Measurements from ENCODE around the gene LIPJ.

The LIPJ gene, protein sequence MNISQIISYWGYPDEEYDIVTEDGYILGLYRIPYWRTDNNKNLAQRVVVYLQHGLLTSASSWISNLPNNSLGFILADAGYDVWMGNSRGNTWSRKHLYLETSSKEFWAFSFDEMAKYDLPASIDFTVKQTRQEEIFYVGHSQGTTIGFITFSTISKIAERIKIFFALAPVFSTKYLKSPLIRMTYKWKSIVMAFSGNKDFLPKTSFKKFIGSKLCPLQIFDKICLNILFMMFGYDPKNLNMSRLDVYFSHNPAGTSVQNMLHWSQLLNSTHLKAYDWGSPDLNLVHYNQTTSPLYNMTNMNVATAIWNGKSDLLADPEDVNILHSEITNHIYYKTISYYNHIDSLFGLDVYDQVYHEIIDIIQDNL

DNA sequence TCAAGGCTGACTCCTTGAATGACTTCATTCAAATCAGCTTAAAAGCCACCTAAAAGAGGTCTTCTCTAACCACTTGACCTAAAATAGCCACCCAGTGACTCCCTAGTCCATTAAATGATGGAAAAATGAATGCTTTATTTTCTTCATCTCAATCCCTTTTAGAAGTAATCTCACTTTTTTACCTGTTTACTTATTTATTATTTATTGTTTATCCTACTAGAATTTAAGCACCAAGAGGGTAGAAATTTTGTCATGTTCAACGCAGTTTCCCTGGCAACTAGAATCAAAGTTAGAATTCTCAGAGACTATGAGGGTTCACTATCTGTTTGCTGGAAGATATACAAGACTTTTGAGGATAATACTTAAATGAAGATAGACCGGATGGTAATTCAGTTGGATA lies at the start of gene LIPJ:
TSS of gene LIPJ (plus strand) at position 301 of the 400 bp plus-strand sequence. CDS start 3,926 bp downstream, outside the sequence.
- in situ Hi-C loops (cut with MboI; ENCODE audit: low sequenced_read_pairs) = no loop called here

GRCh38 chr10:88537322-88537721 lies 49.2 kb upstream of the LIPJ start:
- in situ Hi-C loops (cut with MboI; ENCODE audit: low sequenced_read_pairs) = no loop called here

- in situ Hi-C loops (cut with MboI; ENCODE audit: low sequenced_read_pairs) = no loop called here
Observed at GRCh38 chr10:88538048-88538447, 48.5 kb upstream of the LIPJ start.

GRCh38 chr10:88540351-88540750 lies 46.2 kb upstream of the LIPJ start:
- in situ Hi-C loops (cut with MboI; ENCODE audit: low sequenced_read_pairs) = no loop called here

GRCh38 chr10:88541116-88541626 lies 45.4 kb upstream of the LIPJ start:
- in situ Hi-C loops (cut with MboI; ENCODE audit: low sequenced_read_pairs) = no loop called here

DNA sequence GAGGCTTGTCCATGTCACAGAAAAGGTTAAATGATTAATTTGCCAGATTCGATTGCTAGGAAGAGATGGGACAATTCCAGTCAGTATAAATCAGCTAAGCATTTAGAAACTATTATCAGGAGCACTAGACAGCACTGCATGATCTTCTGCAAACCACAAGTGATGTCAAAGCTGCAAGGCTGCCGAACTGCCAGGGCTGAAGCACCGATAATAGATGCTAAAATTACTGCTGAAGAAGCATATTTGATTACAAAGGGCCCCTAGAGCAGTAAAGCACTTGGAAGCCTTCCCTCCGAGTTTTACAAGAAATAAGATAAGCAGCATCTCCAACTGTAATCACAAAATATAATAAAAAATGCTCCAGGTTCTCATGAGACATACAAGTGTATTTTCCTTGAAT lies 44.0 kb upstream of the LIPJ start:
- in situ Hi-C loops (cut with MboI; ENCODE audit: low sequenced_read_pairs) = no loop called here

DNA sequence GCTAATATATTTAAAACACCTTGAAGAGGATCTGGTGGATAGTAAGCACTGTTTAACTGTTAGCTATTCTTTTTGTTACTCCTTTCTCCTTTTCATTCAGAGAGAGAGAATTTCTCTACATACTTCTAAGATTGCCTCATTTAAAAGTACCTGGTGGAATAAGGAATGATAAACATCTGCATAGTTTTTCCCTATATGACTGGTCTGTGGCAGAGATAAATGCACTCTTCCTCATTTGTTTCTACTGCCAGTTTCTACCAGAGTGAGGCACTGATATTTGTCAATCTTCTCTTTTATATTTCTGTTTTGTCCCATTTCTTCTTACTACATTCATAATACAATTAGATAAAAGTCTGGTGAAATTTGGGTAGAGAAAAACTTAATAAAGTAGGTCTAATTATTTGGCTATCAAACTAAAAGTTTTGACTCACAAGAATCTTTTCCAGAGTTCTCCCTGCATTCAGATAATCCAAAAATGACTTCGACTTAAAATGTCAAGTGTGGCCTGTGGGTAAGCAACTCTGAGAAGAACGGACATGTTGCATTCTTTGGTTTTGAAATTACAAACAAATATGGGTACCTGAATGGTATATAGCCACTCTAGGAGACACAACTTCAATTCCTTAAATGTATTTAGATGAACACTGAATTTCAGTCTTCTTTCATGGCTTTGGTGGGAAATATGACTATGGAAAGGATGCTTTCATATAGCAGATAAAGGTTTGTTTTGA lies 42.3 kb upstream of the LIPJ start:
- in situ Hi-C loops (cut with MboI; ENCODE audit: low sequenced_read_pairs) = no loop called here

DNA sequence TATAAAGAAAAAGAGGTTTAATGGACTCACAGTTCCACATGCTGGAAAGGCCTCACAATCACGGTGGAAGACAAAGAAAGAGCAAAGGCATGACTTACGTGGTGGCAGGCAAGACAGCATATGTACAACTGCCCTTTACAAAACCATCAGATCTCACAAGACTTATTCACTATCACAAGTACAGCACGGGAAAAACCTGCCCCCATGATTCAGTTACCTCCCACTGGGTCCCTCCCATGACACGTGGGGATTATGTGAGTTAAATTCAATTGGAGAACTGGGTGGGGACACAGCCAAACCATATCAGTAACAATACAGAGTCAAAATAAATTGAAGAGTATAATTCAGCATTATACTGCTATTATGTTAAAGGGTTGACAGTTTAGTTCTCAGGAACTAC lies 41.2 kb upstream of the LIPJ start:
- in situ Hi-C loops (cut with MboI; ENCODE audit: low sequenced_read_pairs) = loop anchor here (5.0 kb wide), 1 partner anchor 688 kb away; no protein-coding TSS in a partner anchor

- in situ Hi-C loops (cut with MboI; ENCODE audit: low sequenced_read_pairs) = loop anchor here (5.0 kb wide), 1 partner anchor 689 kb away; no protein-coding TSS in a partner anchor
Observed at GRCh38 chr10:88546497-88546896, 40.1 kb upstream of the LIPJ start.

DNA sequence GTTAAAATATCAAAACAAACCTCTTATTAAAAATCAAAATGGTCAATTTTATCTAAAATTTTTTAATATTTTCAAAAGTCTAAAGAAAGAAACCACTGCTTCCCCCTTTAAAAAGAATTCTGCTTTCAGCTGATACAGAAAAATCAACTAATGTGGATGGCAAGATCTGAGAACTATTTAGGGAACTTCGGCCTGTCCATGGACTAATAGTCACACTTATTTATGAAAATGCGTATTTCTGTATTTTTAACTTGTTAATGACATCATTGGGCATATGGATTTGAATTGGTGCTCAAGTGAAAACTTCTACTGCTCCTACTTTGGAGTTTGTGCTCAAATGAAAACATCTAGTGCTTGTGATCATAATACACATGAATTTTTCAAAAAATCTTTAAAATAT lies 35.3 kb upstream of the LIPJ start:
- in situ Hi-C loops (cut with MboI; ENCODE audit: low sequenced_read_pairs) = no loop called here

GRCh38 chr10:88553116-88553752 lies 33.3 kb upstream of the LIPJ start:
- in situ Hi-C loops (cut with MboI; ENCODE audit: low sequenced_read_pairs) = no loop called here

DNA sequence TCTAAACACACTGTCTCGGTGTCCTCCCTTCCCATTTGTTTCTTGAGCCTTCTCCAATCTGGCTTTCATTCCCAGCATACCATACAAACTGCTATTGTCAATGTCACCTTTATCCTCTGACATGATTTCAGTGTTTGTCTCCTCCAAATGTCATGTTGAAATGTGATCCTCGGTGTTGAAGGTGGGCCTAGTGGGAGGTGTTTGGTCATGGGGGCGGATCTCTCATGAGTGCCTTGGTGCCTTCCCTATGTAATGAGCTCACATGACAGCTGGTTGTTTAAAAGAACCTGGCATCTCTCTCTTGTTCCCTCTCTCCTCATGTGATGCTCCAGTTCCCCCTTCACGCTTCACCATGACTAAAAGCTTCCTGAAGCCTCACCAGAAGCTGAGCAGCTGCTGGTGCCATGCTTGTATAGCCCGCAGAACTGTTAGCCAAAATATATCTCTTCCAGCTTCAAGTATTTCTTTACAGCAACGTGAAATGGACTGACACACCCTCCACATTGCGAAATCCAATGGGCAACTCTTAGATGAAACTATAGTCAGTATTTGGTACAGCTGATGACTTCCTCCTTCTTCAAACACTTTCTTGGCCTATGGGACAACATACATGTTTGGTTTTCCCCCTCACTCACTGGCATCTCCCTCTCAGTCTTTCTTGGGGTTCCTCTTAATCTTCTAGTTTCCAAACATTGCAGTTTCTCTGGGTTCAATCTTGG lies 31.2 kb upstream of the LIPJ start:
- in situ Hi-C loops (cut with MboI; ENCODE audit: low sequenced_read_pairs) = no loop called here

- in situ Hi-C loops (cut with MboI; ENCODE audit: low sequenced_read_pairs) = no loop called here
Observed at GRCh38 chr10:88557256-88557655, 29.3 kb upstream of the LIPJ start.

DNA sequence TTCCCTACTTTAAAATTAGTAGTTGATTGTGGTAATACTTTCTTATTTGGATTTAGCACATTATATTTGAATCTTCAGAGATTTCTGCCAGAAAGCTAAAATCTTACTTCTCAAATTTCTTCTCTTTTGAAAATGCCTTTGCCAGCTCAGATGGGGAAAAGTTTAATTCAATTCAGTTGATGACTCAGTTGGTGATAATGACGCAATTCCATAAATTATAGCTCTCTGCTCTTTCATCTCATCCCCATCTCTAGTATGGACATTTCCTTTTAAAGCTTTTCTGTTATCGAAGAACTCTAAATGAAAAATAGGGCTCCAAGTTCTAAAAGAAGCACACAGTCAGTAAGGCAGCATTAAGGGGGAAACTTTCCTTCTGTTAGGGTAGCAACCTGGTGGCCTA lies 28.9 kb upstream of the LIPJ start:
- in situ Hi-C loops (cut with MboI; ENCODE audit: low sequenced_read_pairs) = no loop called here

- in situ Hi-C loops (cut with MboI; ENCODE audit: low sequenced_read_pairs) = no loop called here
Observed at GRCh38 chr10:88562152-88562551, 24.4 kb upstream of the LIPJ start.

GRCh38 chr10:88565072-88565471 lies 21.5 kb upstream of the LIPJ start:
- in situ Hi-C loops (cut with MboI; ENCODE audit: low sequenced_read_pairs) = no loop called here

GRCh38 chr10:88582411-88582805 lies 4.2 kb upstream of the LIPJ start:
- in situ Hi-C loops (cut with MboI; ENCODE audit: low sequenced_read_pairs) = no loop called here

DNA sequence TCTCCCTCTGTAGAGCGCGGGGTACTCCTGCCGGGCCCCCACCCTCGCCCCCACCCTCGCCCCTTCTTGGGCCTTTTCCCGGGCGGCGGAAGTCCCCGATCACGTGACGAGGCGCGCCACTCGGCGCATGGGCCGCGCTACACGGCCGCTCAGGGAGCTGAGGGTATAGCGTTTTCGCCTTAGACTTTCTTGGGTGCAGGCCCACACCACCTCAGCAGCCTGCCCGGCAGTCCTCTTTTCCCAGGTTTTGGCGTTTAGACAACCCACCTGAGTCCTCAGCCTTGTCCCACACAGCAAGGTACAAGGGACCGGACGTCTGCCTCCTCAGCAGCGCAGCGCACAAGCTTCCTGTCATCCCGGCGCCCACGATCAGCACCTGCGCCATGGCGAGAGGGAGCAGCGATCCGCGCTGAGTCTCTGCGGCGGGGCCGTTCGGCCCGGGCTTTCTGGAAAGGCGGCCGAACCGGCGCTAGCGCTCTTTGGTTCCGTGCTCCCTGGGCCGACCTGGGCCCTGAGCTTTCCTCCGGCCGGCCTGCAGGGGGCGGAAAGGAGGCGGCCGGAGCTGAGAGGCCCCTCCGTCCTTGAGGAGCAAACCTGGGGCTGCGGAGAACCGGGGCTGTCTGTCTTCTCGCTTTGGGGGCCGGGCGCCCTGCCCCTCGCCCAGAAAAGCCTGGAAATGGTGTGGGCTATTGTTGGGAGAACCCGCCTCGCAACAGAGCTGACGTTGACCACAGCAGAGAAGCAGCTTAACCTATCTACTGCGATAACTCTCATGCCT lies 3.6 kb upstream of the LIPJ start, which contains the start of gene RNLS:
TSS of gene RNLS (minus strand) at position 513 of the 778 bp plus-strand sequence.
- in situ Hi-C loops (cut with MboI; ENCODE audit: low sequenced_read_pairs) = no loop called here

DNA sequence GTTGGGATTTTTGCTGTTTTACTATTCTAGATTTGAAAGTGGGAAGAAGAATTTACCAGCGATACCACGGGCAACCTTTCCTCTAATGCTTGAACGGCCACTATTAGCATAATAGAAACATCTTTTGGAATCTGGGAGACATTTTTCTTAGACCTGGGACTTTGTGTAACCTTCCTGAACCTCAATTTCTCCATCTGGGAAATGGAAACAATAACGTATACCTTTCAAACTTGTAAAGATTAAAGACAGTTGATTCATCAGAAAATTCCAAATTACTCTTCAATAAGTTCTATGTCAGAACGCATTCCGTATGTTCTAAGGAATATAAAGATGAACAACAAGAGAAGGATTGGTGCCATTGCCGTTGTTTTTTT lies 3.0 kb upstream of the LIPJ start:
- in situ Hi-C loops (cut with MboI; ENCODE audit: low sequenced_read_pairs) = no loop called here

DNA sequence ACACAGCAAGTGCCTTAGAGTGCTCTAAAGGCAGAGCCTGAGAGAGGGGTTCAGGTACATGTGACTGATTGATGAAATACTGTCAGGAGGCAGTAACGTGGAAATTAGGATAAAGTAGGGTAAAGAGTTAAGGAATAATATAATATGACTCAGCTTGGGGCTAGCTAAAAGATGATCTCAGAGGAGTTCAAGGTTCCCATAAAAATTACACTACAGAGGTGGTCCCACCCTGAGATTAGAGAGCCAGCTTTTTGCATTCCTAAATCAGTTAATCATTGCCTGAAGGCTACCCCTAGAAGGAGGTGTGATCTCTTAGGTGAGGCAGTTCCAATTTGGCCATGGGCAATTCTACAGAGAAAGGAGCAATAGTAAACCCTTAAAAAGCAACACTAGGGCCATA lies 5.8 kb downstream of the LIPJ start:
- in situ Hi-C loops (cut with MboI; ENCODE audit: low sequenced_read_pairs) = no loop called here

All from HL-60/S4 (cell line).